Immature natural killer cell (primary cell): ENCODE data around the gene KIF17. TPM values are rescaled to one million over a fixed set of nuclear protein-coding genes. Genes with fewer than 3 reads are reported as not detected.
A peak's percentile ranks its signal among the peaks of the same experiment; 100 is the strongest.
"Not testable (repeated sequence)": the region's sequence is repeated elsewhere in the genome, so short reads cannot be mapped to it uniquely, and the experiment has no call there.

Experiments
- DNase-seq, 3 donors: peaks; one replicate each; pipeline ENCODE4 v3.0.0; 2022; ENCODE audit warnings: mixed read lengths in 1 of 3
- H3K27ac Mint-ChIP-seq, 6 donors: one replicate each; pipeline ENCODE4 v1.8.0; 2020; ENCODE audit warnings: mixed read lengths in 6 of 6, mild to moderate bottlenecking in 5 of 6, inconsistent platforms in 4 of 6, moderate library complexity in 3 of 6
- H3K27me3 Mint-ChIP-seq, 3 donors: one replicate each; pipeline ENCODE4 v1.8.0; 2020 to 2021; ENCODE audit warnings: low read depth in 3 of 3, mild to moderate bottlenecking in 3 of 3, mixed read lengths in 3 of 3, moderate library complexity in 3 of 3, inconsistent platforms in 1 of 3
- H3K36me3 Mint-ChIP-seq, 3 donors: one replicate each; pipeline ENCODE4 v1.8.0; 2020; ENCODE audit warnings: mixed read lengths in 3 of 3, inconsistent platforms in 2 of 3, mild to moderate bottlenecking in 2 of 3
- H3K4me1 Mint-ChIP-seq, 2 donors: one replicate each; pipeline ENCODE4 v1.8.0; 2020; ENCODE audit warnings: inconsistent platforms in 2 of 2, mild to moderate bottlenecking in 2 of 2, mixed read lengths in 2 of 2, moderate library complexity in 1 of 2
- H3K4me3 Mint-ChIP-seq, 5 donors: one replicate each; pipeline ENCODE4 v1.8.0; 2020; ENCODE audit warnings: mild to moderate bottlenecking in 5 of 5, mixed read lengths in 5 of 5, inconsistent platforms in 3 of 5, moderate library complexity in 3 of 5
- H3K9me3 Mint-ChIP-seq, 6 donors: one replicate each; pipeline ENCODE4 v1.8.0; 2020; ENCODE audit warnings: mild to moderate bottlenecking in 6 of 6, mixed read lengths in 6 of 6, inconsistent platforms in 4 of 6, moderate library complexity in 3 of 6
- polyA plus RNA-seq, 3 donors: library from polyadenylated mRNA; unstranded; fragments of 300-500 nt; fragmentation: Illumina TruSeq; gene quantifications; one replicate each; pipeline ENCODE4 v1.2.3, GENCODE V29; 2021

Gene KIF17
- polyA plus RNA-seq, 3 donors from 2014 or later, result 0.21 TPM; not detected in 2

GRCh38 chr1:20724364-20725188, 6.8 kb upstream of the KIF17 start:
- H3K4me3 Mint-ChIP-seq, result no peak overlapping the region
- H3K4me1 Mint-ChIP-seq, result no peaks in the 10 kb centered on the region
- H3K36me3 Mint-ChIP-seq, result no peaks in the 10 kb centered on the region
- no peaks in the 10 kb centered on the region for H3K9me3 Mint-ChIP-seq
- H3K27me3 Mint-ChIP-seq, result peaks cover 2 to 5% (median 4%) of the 10 kb centered on the region in 3 donors
- DNase-seq, result no peak
- H3K27ac Mint-ChIP-seq, result no peak overlapping the region

DNA sequence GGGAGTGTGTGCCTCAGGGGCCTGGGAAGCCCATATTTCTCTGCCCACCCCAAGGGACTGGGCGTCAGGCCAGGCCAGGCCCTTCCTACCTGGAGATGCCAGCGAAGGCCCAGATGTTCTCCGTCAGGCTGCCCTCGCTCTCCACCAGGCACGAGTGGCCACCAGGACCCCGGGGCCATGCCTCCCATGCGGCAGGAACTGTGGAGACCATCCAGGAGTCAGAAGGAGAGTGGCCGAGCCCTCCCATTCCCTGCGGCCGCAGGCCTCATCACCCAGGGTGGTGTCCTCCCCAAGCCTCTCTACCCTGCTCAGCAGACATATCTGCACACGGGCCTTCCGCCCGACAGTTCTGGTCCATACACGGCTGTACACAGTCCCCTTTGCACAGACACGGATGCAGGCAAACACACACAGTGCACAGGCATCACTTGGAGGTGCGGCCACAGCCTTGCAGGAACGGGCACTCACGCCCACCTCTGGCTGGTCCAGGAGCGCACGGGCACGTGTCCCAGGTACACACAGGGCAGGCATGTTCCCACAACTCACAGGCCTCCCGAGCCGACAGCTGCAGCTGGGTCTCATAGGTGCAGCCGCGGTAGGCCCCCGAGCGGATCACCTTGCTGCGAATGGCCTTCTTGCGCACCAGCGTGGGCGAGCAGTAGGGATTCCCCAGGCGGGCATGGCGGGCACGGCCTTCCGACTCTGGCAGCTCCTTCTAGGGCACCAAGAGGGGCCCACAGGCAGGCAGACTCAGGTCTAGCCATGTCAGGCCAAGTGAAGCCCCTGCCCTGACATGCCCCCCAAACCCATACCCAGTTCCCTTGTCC, 5.9 kb upstream of the KIF17 start:
- H3K4me1 Mint-ChIP-seq, result peaks cover 0 to 1% of the 10 kb centered on the region in 2 donors
- no peak overlapping the region for H3K4me3 Mint-ChIP-seq
- no peaks in the 10 kb centered on the region for H3K9me3 Mint-ChIP-seq
- no peak for DNase-seq
- H3K27ac Mint-ChIP-seq, result no peak overlapping the region
- peaks cover 5 to 7% (median 7%) of the 10 kb centered on the region in 3 donors for H3K27me3 Mint-ChIP-seq
- H3K36me3 Mint-ChIP-seq, result no peaks in the 10 kb centered on the region

GRCh38 chr1:20723159-20723536, 5.3 kb upstream of the KIF17 start:
- Mint-ChIP-seq H3K9me3 (no peaks in the 10 kb centered on the region), H3K4me3 (no peak overlapping the region), H3K4me1 (peaks cover 0 to 4% of the 10 kb centered on the region in 2 donors), H3K27ac (no peak overlapping the region), H3K36me3 (no peaks in the 10 kb centered on the region), H3K27me3 (peaks cover 6 to 13% (median 6%) of the 10 kb centered on the region in 3 donors)
- no peak for DNase-seq

- DNase-seq, result no peak
- Mint-ChIP-seq H3K4me1 (peaks cover 6 to 11% of the 10 kb centered on the region in 2 donors), H3K4me3 (no peak overlapping the region), H3K36me3 (no peaks in the 10 kb centered on the region), H3K27ac (no peak overlapping the region), H3K27me3 (peaks cover 8 to 19% (median 14%) of the 10 kb centered on the region in 3 donors), H3K9me3 (no peaks in the 10 kb centered on the region)
These were observed 3.6 kb upstream of the KIF17 start for GRCh38 chr1:20721117-20722061.

DNA sequence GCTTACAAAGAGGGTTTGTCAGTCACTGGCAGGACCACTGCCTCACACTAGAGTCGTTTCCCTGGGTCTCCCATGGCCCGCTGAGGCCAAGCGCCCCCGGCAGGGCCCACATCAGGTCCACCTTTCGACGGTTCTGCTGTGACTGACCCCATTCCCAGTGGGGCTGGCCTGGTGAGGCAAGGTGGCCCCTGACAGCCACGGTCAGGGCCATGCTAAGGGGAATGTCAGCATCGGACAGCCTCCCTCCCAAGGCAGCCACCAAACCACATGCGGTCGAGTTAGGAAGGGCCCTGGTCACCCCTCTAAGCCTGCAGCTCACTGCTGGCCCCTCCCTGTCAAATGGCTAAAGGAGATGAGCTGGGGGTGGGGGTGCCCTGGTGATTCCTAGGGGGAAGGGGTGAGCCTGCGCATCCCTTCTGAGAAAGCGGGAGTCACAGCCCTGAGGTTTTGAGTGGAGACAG, 2.9 kb upstream of the KIF17 start:
- Mint-ChIP-seq H3K4me3 (no peak overlapping the region), H3K36me3 (no peaks in the 10 kb centered on the region), H3K4me1 (peaks cover 9 to 11% of the 10 kb centered on the region in 2 donors), H3K27ac (no peak overlapping the region), H3K9me3 (no peaks in the 10 kb centered on the region), H3K27me3 (peaks cover 15 to 24% (median 19%) of the 10 kb centered on the region in 3 donors)
- no peak for DNase-seq

DNA sequence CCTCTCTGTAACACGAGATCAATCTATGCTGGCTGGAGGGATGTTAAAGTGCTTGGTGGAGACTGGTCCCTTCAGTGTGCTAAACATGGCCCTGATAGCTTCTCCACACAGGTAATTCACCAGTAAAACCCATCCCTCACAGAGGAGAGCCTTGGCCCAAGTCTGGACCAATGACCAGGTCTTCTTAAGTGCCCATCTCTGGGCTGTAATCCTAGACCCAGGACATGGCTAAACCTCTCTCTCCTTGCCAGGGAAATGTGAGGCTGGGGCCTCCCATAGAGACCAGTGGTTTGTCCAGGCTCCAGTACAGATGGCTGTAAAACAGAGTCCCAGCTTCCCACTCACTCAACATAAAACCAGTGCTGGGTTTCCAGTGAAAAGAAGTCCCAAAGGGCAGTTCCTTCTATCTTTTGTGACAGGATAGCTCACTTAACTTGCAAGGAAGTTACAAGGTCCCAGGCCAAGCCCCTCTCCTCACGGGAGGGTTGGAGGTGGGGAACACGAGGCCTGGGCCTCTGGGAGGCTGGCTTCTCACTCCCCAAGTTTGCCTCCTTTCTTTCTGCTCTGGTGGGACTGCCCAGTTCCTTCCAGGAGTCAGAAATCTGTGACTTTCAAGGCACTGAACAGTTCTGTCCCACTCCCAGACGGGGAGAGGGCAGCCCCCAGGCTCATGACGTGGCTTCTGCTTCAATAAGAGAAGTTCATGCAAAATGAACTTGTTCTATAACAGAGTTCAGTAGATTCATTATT, 2.2 kb upstream of the KIF17 start:
- no peaks in the 10 kb centered on the region for H3K36me3 Mint-ChIP-seq
- no peaks in the 10 kb centered on the region for H3K9me3 Mint-ChIP-seq
- no peak for DNase-seq
- peaks cover 16 to 26% (median 21%) of the 10 kb centered on the region in 3 donors for H3K27me3 Mint-ChIP-seq
- peak overlapping the region in 1 of 6 donors; percentile 24 for H3K27ac Mint-ChIP-seq
- no peak overlapping the region for H3K4me3 Mint-ChIP-seq
- H3K4me1 Mint-ChIP-seq, result peaks cover 9 to 11% of the 10 kb centered on the region in 2 donors

GRCh38 chr1:20719261-20719660, 1.5 kb upstream of the KIF17 start:
- H3K4me1 Mint-ChIP-seq, result peaks cover 9 to 11% of the 10 kb centered on the region in 2 donors
- H3K27ac Mint-ChIP-seq, result peak overlapping the region in 1 of 6 donors; percentile 65
- H3K36me3 Mint-ChIP-seq, result no peaks in the 10 kb centered on the region
- H3K27me3 Mint-ChIP-seq, result peaks cover 16 to 29% (median 21%) of the 10 kb centered on the region in 3 donors
- DNase-seq, result no peak
- H3K4me3 Mint-ChIP-seq, result peak overlapping the region in 3 of 5 donors; percentile 57 to 72 (median 67)
- H3K9me3 Mint-ChIP-seq, result no peaks in the 10 kb centered on the region

- H3K4me1 Mint-ChIP-seq, result peaks cover 9 to 11% of the 10 kb centered on the region in 2 donors
- H3K4me3 Mint-ChIP-seq, result peak overlapping the region; percentile 57 to 72 (median 68)
- H3K27ac Mint-ChIP-seq, result peak overlapping the region in 2 of 6 donors; percentile 65 to 73
- H3K9me3 Mint-ChIP-seq, H3K36me3 Mint-ChIP-seq, DNase-seq: not testable (repeated sequence)
- H3K27me3 Mint-ChIP-seq, result peaks cover 17 to 29% (median 21%) of the 10 kb centered on the region in 3 donors
These were observed 606 bp upstream of the KIF17 start for GRCh38 chr1:20718343-20718882.

DNA sequence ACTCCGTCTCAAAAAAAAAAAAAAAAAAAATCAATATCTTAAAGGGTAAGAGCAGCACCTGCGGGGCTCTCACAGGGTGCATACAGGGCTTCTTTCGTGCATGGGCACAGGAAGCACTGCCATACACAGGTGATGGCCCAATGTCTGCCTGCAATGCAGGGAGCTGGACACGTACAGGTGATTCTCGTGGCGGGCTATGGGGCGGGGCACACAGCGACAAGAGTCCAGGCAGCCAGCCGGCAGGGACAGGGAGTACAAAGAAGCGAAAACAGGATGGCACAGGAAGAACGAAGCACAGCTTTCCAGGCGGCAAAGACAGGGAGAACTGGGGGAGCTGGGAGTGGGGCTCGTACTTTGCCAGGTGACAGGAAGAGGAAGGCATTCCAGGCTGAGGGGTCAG, 1.6 kb downstream of the KIF17 start:
- Mint-ChIP-seq H3K9me3 (no peaks in the 10 kb centered on the region), H3K36me3 (no peaks in the 10 kb centered on the region), H3K27ac (no peak overlapping the region), H3K4me1 (peaks cover 9 to 11% of the 10 kb centered on the region in 2 donors), H3K4me3 (peak overlapping the region; percentile 49 to 77 (median 71)), H3K27me3 (peaks cover 17 to 29% (median 21%) of the 10 kb centered on the region in 3 donors)
- no peak for DNase-seq

DNA sequence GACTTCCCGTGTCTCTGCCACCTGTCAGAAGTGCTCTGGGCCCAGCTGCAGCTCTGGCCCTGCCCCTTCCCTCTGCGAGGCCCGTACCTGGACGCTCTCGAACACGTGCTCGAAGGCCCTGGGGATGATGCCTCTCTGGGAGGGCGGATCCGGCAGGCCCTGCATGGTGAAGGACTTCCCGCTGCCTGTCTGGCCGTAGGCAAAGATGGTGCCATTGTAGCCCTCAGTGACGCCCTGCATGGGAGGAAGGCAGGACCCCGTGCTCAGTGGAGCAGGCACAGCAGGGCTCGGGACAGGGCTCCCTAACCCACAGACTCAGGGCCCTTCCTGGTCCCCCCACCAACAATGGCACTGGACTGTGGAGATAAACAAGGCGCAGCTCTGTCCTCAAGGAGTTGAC, 2.4 kb downstream of the KIF17 start:
- no peaks in the 10 kb centered on the region for H3K36me3 Mint-ChIP-seq
- H3K4me1 Mint-ChIP-seq, result peaks cover 9 to 11% of the 10 kb centered on the region in 2 donors
- H3K27me3 Mint-ChIP-seq, result peaks cover 21 to 29% (median 21%) of the 10 kb centered on the region in 3 donors
- no peak overlapping the region for H3K27ac Mint-ChIP-seq
- no peak for DNase-seq
- no peaks in the 10 kb centered on the region for H3K9me3 Mint-ChIP-seq
- no peak overlapping the region for H3K4me3 Mint-ChIP-seq

DNA sequence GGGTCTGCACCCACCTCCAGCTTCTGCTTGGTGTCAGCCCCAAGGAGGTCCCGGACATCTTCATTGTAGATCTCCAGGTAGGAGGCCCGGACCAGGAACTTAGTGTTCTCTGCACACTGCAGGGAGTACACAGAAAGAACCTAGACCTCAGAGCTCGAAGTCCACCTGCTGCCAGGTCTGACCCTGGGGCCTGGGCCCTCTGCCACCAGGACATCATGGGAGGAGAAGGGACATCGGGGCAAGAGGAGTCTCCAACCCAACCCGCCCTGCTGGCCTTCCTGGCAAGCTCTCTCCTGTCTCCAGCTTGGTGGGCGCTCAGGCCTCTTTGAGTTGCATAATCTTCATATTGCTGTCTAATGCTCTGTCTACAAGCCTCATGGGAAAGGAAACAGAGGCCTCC, 4.4 kb downstream of the KIF17 start:
- H3K27me3 Mint-ChIP-seq, result peaks cover 17 to 21% (median 20%) of the 10 kb centered on the region in 3 donors
- no peak overlapping the region for H3K4me3 Mint-ChIP-seq
- H3K36me3 Mint-ChIP-seq, result no peaks in the 10 kb centered on the region
- H3K27ac Mint-ChIP-seq, result no peak overlapping the region
- no peaks in the 10 kb centered on the region for H3K9me3 Mint-ChIP-seq
- peaks cover 8 to 9% of the 10 kb centered on the region in 2 donors for H3K4me1 Mint-ChIP-seq
- DNase-seq, result no peak

- peaks cover 15 to 18% (median 15%) of the 10 kb centered on the region in 3 donors for H3K27me3 Mint-ChIP-seq
- peaks cover 6 to 9% of the 10 kb centered on the region in 2 donors for H3K4me1 Mint-ChIP-seq
- H3K9me3 Mint-ChIP-seq, result no peaks in the 10 kb centered on the region
These were observed 5.6 kb downstream of the KIF17 start for GRCh38 chr1:20712215-20712577.

More at GRCh38 chr1:20712215-20712577, 5.6 kb downstream of the KIF17 start:
- no peaks in the 10 kb centered on the region for H3K36me3 Mint-ChIP-seq
- H3K4me3 Mint-ChIP-seq, result no peak overlapping the region
- no peak overlapping the region for H3K27ac Mint-ChIP-seq
- no peak for DNase-seq
